ENCODE results near the gene SNX17.
"Not testable (repeated sequence)": the region's sequence is repeated elsewhere in the genome, so short reads cannot be mapped to it uniquely, and the experiment has no call there.

SNX17 gene, protein sequence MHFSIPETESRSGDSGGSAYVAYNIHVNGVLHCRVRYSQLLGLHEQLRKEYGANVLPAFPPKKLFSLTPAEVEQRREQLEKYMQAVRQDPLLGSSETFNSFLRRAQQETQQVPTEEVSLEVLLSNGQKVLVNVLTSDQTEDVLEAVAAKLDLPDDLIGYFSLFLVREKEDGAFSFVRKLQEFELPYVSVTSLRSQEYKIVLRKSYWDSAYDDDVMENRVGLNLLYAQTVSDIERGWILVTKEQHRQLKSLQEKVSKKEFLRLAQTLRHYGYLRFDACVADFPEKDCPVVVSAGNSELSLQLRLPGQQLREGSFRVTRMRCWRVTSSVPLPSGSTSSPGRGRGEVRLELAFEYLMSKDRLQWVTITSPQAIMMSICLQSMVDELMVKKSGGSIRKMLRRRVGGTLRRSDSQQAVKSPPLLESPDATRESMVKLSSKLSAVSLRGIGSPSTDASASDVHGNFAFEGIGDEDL

GRCh38 chr2:27370026-27370815, at the start of gene SNX17, which contains the start of gene EIF2B4:
Gene SNX17, plus strand, starts transcription at chr2:27370616. Its CDS starts 128 bp downstream, at chr2:27370744.
Gene EIF2B4, minus strand, starts transcription at chr2:27370338. Its CDS starts 24 bp downstream, at chr2:27370314.
- DNase-seq, result peak; percentile 93 to 96

DNA sequence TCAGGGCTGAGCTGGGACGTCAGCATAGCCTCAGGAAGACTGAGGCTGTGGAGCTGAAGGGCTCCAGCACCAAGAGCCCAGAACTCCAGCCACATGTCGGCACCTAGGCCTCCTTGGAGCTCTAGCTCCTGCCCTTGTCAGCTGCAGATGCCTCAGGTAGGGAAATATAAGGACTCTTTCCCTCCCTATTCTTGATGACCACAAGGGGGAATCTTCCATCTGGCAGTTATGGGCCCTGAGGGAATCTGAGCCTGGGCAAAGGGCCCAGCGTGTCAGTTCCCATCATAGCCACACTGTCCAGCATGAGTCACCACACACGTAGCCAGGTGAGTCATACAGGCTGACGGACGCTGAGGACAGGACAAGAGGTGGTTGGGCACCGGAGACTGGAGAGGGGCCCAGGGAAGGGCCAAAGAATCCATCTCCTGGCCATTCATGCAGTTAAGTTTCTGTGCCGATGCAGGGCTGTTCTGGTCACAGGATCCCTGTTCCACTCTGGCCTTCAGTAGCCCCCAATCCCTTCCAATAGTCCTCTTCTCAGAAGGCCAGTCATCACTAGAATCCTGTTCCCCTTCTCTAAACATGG, 49.4 kb upstream of the SNX17 start:
- peak in 1 of 2 experiments; percentile 15 for DNase-seq

GRCh38 chr2:27322301-27322765, 48.1 kb upstream of the SNX17 start:
- no peak for DNase-seq

GRCh38 chr2:27322766-27323595, 47.4 kb upstream of the SNX17 start, which contains the start of gene MPV17:
Gene MPV17, minus strand, starts transcription at chr2:27323097. Its CDS starts 580 bp downstream, at chr2:27322517.
- DNase-seq, result peak; percentile 70 to 83

GRCh38 chr2:27323596-27324285, 46.7 kb upstream of the SNX17 start:
- no peak for DNase-seq

DNA sequence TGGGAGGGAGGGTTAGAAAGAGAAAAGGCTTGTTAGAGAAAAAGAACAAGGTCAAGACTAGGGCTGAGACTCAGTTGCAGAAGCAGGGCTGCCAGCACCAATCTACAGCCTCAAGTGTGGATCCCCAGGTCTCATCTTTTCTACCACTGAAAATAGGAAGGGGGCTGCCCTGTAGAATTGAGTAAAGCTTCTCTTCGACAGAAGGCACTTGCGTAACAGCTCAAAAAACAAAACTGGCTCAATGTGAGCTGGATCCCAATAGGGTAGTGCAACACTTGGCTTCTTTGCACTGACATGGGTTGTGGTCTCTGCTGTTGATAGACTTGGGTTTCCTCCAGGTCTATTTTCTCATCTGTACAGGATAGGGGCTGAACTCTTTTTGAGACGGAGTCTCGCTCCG, 45.7 kb upstream of the SNX17 start:
- no peak for DNase-seq

DNA sequence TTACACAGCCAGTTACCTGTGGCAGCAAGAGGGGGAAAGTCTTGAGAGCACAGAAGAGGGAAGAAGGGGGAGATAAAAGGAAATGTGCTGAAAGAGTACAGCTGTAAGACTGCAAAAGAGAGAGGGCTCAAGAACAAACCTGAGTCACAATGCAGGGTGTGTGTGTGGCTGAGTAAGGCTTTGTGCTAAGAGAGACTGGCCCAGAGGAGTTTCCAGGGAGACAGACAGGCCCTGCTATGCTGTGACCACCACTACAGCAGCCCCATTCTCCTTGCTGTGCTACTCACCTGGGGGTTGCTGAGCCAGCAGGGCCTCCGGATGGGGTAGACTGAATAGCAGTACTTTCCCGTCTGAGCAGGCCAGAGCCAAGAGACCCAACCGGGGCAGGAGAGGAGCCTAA, 35.1 kb upstream of the SNX17 start:
- DNase-seq, result no peak

DNA sequence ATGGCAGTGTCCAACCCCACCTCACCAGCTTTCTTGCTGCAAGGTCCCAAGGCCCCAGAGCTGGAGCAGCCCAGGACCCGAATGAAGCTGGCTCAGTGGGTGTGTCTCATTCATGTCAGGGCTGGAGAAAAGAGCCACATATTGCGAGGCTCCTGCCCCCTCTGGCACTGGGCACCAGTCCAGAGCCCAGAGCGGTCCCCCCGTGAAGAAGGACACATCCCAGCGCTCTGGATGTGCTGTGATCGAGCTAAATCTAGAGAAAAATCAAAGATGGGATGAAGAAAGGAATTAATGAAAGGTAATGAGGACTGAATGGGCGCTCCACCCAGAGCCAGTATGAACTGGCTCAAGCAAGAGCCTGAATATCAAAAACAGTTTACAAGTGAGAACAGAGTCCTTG, 34.2 kb upstream of the SNX17 start:
- DNase-seq, result no peak

DNA sequence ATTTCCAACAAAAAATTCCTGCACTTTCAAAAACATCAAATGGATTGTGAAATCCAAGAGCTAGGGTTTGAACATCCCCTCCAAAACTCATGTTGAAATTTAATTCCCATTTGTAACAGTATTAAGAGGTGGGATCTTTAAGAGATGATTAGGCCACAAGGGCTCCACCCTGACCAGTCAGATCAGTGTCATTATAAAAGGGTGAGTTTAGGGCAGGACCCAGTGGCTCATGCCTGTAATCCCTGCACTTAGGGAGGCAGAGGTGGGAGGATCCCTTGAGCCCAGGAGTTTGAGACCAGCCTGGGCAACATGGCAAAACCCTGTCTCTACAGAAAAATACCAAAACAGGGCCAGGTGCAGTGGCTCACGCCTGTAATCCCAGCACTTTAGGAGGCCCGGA, 22.8 kb upstream of the SNX17 start:
- DNase-seq, result no peak

- no peak for DNase-seq
These were observed 20.2 kb upstream of the SNX17 start for GRCh38 chr2:27350106-27350693.

DNA sequence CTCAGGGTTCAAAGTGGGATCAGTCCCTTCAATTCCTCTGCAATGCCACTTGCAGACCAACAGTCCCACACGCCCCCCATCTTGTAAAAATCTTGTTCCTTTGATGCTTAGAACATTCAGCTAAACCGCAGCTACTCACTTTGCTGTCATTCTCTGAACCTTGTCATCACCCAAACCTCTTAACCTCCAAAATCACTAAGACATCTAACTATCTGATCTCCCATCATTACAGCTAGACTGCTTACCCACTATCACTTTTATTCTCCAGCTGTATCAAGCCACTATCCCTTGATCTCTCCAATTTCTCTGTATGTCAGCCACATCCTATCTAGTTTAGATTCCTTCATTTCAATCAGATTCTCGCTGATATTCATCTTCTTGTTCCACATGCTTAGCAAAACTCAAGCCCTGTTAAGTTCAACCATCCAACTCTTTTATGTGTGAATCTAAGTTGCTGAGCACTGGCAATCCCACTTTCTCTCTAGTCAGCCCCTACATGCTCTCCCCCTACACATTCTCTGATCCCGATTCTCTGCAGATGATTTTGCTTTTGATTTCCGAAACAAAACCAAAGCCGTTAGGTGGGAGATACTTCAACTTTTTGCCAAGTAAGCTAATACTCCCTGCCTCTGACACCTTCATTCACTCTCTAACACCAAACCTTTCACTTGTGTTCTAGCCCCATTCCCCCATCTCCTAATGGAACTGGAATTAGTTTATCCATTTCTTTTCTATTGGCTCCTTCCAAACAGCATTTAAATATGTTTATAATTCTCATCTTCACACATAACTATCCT, 18.4 kb upstream of the SNX17 start:
- DNase-seq, result no peak

DNA sequence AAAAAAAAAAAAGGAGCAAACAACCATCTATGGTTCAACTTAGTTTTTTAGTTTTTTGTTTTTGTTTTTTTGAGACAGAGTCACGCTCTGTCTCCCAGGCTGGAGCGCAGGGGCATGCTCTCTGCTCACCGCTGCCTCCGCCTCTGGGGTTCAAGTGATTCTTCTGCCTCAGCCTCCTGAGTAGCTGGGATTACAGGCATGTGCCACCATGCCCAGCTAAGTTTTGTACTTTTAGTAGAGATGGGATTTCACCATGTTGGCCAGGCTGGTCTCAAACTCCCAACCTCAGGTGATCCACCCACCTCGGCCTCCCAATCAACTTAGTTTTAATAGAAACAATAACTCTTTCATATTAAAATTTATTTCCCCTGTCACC, 17.0 kb upstream of the SNX17 start:
- DNase-seq, result not testable (repeated sequence)

- no peak for DNase-seq
These were observed 16.4 kb upstream of the SNX17 start for GRCh38 chr2:27353762-27354596.

DNA sequence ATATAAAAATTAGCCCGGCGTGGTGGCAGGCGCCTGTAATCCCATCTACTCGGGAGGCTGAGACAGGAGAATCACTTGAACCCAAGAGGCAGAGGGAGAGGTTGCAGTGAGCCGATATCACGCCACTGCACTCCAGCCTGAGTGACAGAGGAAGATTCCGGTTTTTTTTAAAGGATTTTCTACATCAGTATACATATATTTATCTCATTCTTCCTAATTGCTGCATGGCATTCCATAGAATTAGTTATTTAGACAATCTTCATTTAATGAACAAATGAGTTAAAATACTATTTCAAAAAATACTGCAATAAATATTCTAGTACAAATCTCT, 15.9 kb upstream of the SNX17 start:
- no peak for DNase-seq

DNA sequence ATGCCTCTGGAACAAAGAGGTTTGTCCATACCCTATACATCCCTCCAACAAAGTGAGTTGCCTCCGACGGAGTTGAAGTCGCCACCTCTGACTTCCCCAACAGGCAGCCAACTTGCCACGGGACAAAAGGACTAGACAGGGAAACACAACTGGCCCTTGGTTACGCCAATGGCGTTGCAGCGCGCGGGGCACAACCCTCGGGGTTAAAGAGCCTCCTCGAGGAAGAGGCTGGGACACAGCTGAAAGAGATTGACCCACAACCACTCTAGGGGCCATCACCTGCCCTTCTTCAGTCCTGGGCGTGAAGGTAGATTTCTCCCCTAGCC, 14.4 kb upstream of the SNX17 start:
- no peak for DNase-seq

GRCh38 chr2:27356382-27357181, 13.8 kb upstream of the SNX17 start, which contains the start of gene GTF3C2:
Gene GTF3C2, minus strand, starts transcription at chr2:27356764. Its CDS starts 13,210 bp downstream, at chr2:27343554.
- DNase-seq, result peak; percentile 97 to 98

GRCh38 chr2:27362678-27363420, 7.6 kb upstream of the SNX17 start:
- DNase-seq, result no peak

DNA sequence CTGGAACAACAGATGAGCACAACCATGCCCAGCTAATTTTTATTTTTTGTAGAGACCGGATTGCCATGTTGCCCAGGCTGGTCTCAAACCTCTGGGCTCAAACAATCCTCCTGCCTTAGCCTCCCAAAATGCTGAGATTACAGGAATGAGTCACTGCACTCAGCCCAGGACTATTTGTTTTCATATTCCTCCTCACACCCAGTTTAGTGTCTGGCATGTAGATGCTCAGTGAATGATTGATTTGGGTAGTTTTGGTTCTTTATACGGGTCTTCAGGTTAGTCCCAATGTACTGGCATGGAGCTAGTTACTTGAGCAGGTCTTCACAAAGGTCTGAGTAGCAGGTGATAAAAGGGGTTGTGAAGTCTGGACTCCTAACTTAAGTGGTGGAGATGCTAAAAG, 6.5 kb upstream of the SNX17 start:
- DNase-seq, result no peak

Measured in NCI-H1930 (cell line).